GM12878 (cell line): ENCODE results near the gene DNAJC15. TPM values are rescaled to one million over a fixed set of nuclear protein-coding genes. Genes with fewer than 3 reads are reported as not detected.

Experiments
- ATAC-seq: fragments of 200-7000 bp; cut with Tn5 transposase; 3 replicates; pipeline ENCODE4 v1.9.1; 2020; ENCODE audit warnings: mild to moderate bottlenecking, moderate library complexity
- BruUV-seq: library from RNA; stranded (reverse); fragments of 400-500 nt; replicated peaks from 2 replicates; lab custom pipeline; 2021; lab: Mats Ljungman, UMichigan
- CTCF ChIA-PET: fragments of 300-600 bp; sonication (Branson Sonifier 250); formaldehyde crosslinking; extraction: SDS; loops from one replicate; lab custom pipeline; 2021; ENCODE audit warnings: inconsistent platforms; lab: Yijun Ruan, JAX
- POLR2A ChIA-PET: fragments of 350-600 bp; formaldehyde crosslinking; extraction: SDS; loops from one replicate; lab custom pipeline; 2021; ENCODE audit warnings: inconsistent platforms; lab: Charles Lee
- RAD21 ChIA-PET: fragments of 300-600 bp; sonication (Branson Sonifier 250); formaldehyde crosslinking; loops from one replicate; lab custom pipeline; 2023; ENCODE audit warnings: antibody characterized with exemption; ENCODE audit not compliant: unreplicated experiment; lab: Charles Lee
- SMC1A ChIA-PET: fragments of 300-600 bp; sonication (Branson Sonifier 250); formaldehyde crosslinking; loops from one replicate; lab custom pipeline; 2023; ENCODE audit not compliant: unreplicated experiment, uncharacterized antibody; lab: Charles Lee
- DNase-seq: peaks from one replicate; pipeline ENCODE4 v3.0.0-alpha.2; 2011; ENCODE audit warnings: low read depth, low spot score
- FAIRE-seq: peaks from 3 replicates; lab custom pipeline; 2011; peaks lifted over from hg19 to GRCh38; lab: Jason Lieb, UNC
- H2AFZ ChIP-seq: 2 replicates; pipeline ENCODE4 v1.6.0; 2011; ENCODE audit warnings: low read depth, low read length, control low read depth; ENCODE audit not compliant: control insufficient read depth
- H3K27ac ChIP-seq: 2 replicates; pipeline ENCODE4 v1.5.1; 2011; ENCODE audit warnings: control low read depth; ENCODE audit not compliant: control insufficient read depth, insufficient read depth
- H3K27me3 ChIP-seq, 2 experiments: replicated peaks in 1 of 2; 2 replicates each; pipeline versions ENCODE4 v1.6.0 to v1.6.1; 2011; ENCODE audit warnings: low read length in 1 of 2; ENCODE audit not compliant: control insufficient read depth in 2 of 2, insufficient read depth in 2 of 2
- H3K36me3 ChIP-seq, 2 experiments: 2 replicates each; pipeline ENCODE4 v1.5.1; 2011; ENCODE audit warnings: low read length in 1 of 2; ENCODE audit not compliant: control insufficient read depth in 2 of 2, insufficient read depth in 2 of 2
- H3K4me1 ChIP-seq: 2 replicates; pipeline ENCODE4 v1.6.1; 2011; ENCODE audit warnings: mild to moderate bottlenecking, low read length, moderate library complexity, mixed read lengths; ENCODE audit not compliant: control insufficient read depth, insufficient read depth
- H3K4me2 ChIP-seq: 2 replicates; pipeline ENCODE4 v1.6.0; 2011; ENCODE audit warnings: control low read depth; ENCODE audit not compliant: control insufficient read depth, insufficient read depth
- H3K4me3 ChIP-seq: fragments of 200-600 bp; sonication (generic); 2 replicates; pipeline ENCODE4 v1.5.1; 2016
- H3K79me2 ChIP-seq: 2 replicates; pipeline ENCODE4 v1.6.0; 2011; ENCODE audit warnings: low read length; ENCODE audit not compliant: control insufficient read depth, insufficient read depth
- H3K9ac ChIP-seq: 2 replicates; pipeline ENCODE4 v1.8.0; 2011; ENCODE audit warnings: low read length, control low read depth, mixed read lengths; ENCODE audit not compliant: control insufficient read depth, insufficient read depth
- H3K9me3 ChIP-seq: replicated peaks from 3 replicates; pipeline ENCODE4 v1.5.1; 2011; ENCODE audit warnings: mild to moderate bottlenecking, low read length; ENCODE audit not compliant: control insufficient read depth, insufficient read depth
- H4K20me1 ChIP-seq: 2 replicates; pipeline ENCODE4 v1.6.0; 2011; ENCODE audit not compliant: control insufficient read depth, insufficient read depth
- ASH2L ChIP-seq: fragments of 300-600, 200-600 bp; sonication (generic); IDR thresholded peaks from 2 replicates; pipeline ENCODE4 v1.6.1; 2017; ENCODE audit warnings: low read depth, mild to moderate bottlenecking, borderline replicate concordance
- KLF5 ChIP-seq: fragments of 450-650 bp; IDR thresholded peaks from 2 replicates; pipeline ENCODE4 v1.6.1; 2014; ENCODE audit warnings: mild to moderate bottlenecking; ENCODE audit not compliant: partially characterized antibody
- LARP7 ChIP-seq: fragments of 450-650 bp; IDR thresholded peaks from 2 replicates; pipeline ENCODE4 v1.6.1; 2017; ENCODE audit warnings: mild to moderate bottlenecking
- MEF2A ChIP-seq: IDR thresholded peaks from 2 replicates; pipeline ENCODE4 v1.6.1; 2011; ENCODE audit warnings: low read depth, mild to moderate bottlenecking, low read length, moderate library complexity; ENCODE audit not compliant: insufficient read depth
- NFIC ChIP-seq: IDR thresholded peaks from 2 replicates; pipeline ENCODE4 v1.6.1; 2012; ENCODE audit warnings: low read depth, mild to moderate bottlenecking, inconsistent platforms, low read length, moderate library complexity
- NFXL1 ChIP-seq: fragments of 450-650 bp; IDR thresholded peaks from 2 replicates; pipeline ENCODE4 v1.6.1; 2017; ENCODE audit warnings: antibody characterized with exemption, mild to moderate bottlenecking, borderline replicate concordance
- NR2C1 ChIP-seq: fragments of 450-650 bp; IDR thresholded peaks from 2 replicates; pipeline ENCODE4 v1.6.1; 2017; ENCODE audit warnings: antibody characterized with exemption, mild to moderate bottlenecking, moderate library complexity
- SPI1 ChIP-seq: IDR thresholded peaks from 2 replicates; pipeline ENCODE4 v1.6.1; 2011; ENCODE audit warnings: low read depth, mild to moderate bottlenecking, low read length, moderate library complexity, borderline replicate concordance; ENCODE audit not compliant: insufficient read depth
- SUPT20H ChIP-seq: IDR thresholded peaks from 2 replicates; pipeline ENCODE4 v1.6.1; 2011; ENCODE audit warnings: low read depth, mild to moderate bottlenecking, low read length, moderate library complexity, borderline replicate concordance; ENCODE audit not compliant: control insufficient read depth
- WRNIP1 ChIP-seq: IDR thresholded peaks from 2 replicates; pipeline ENCODE4 v1.6.1; 2011; ENCODE audit warnings: low read depth, low read length, improper control_type of control experiment, borderline replicate concordance
- ZSCAN29 ChIP-seq: fragments of 450-650 bp; IDR thresholded peaks from 2 replicates; pipeline ENCODE4 v1.6.1; 2017; ENCODE audit warnings: mild to moderate bottlenecking, moderate library complexity
- WGBS: methylation state at CpG from one replicate; pipeline ENCODE4 v1.1.6; 2016; ENCODE audit warnings: low lambda C conversion rate; ENCODE audit not compliant: insufficient replicate concordance, insufficient coverage; ENCODE audit errors: missing lambda C conversion rate; 5-methylcytosine and 5-hydroxymethylcytosine counted together
- in situ Hi-C: fragments of 300-500 bp; cut with MboI; formaldehyde crosslinking; loops from 9 replicates; pipeline ENCODE4 v1.14.3; 2018; ENCODE audit warnings: mixed read lengths
- intact Hi-C: fragments of 100-400 bp; cut with micrococcal nuclease; formaldehyde crosslinking; loops from one replicate; pipeline ENCODE4 v1.14.2; 2022; ENCODE audit not compliant: unreplicated experiment
- polyA plus RNA-seq, 11 experiments: library from polyadenylated mRNA; depleted of rRNA in 4 of 11; unstranded in 6 of 11; stranded (reverse) in 5 of 11; fragments of >200 nt; fragmentation: Nextera tagmentation in 4 of 11; fragmentation: Illumina TruSeq in 1 of 11; extraction: Ambion mirVana in 4 of 11; extraction: Trizol in 1 of 11; gene quantifications; 1 replicate in 1 of 11; 2 replicates in 10 of 11; pipeline versions ENCODE4 v1.2.1 to v1.2.3, GENCODE V29; 2011 to 2016; ENCODE audit warnings: inconsistent platforms in 2 of 11, missing spikeins in 2 of 11, low read depth in 1 of 11
- total RNA-seq, 4 experiments: library from RNA; depleted of rRNA in 3 of 4; stranded (reverse); fragments of >200 nt in 3 of 4; fragmentation: Illumina TruSeq in 1 of 4; extraction: Trizol in 1 of 4; gene quantifications; 2 replicates each; pipeline versions ENCODE4 v1.2.1 to v1.2.3, GENCODE V29; 2013 to 2021
- TF ChIP-seq, protein P1 (sequence below): IDR thresholded peaks from 2 replicates; pipeline ENCODE4 v1.6.1; 2012; ENCODE audit warnings: low read depth, low read length, improper control_type of control experiment
- TF ChIP-seq, protein P2 (sequence below): fragments of 450-650 bp; conservative IDR thresholded peaks from 2 replicates; pipeline ENCODE4 v1.6.1; 2017; ENCODE audit warnings: mild to moderate bottlenecking, moderate library complexity
- TF ChIP-seq, protein P3 (sequence below): fragments of 450-650 bp; IDR thresholded peaks from 2 replicates; pipeline ENCODE4 v1.6.1; 2017; ENCODE audit warnings: mild to moderate bottlenecking, low read depth, inconsistent platforms; ENCODE audit not compliant: poor library complexity, severe bottlenecking

Gene DNAJC15
- total and polyA plus RNA-seq, 10 of the 15 experiments (the other 5 are each of a cell fraction or from before 2014, with no cell fraction given): 13.1 to 104 (median 54.4) TPM

DNA sequence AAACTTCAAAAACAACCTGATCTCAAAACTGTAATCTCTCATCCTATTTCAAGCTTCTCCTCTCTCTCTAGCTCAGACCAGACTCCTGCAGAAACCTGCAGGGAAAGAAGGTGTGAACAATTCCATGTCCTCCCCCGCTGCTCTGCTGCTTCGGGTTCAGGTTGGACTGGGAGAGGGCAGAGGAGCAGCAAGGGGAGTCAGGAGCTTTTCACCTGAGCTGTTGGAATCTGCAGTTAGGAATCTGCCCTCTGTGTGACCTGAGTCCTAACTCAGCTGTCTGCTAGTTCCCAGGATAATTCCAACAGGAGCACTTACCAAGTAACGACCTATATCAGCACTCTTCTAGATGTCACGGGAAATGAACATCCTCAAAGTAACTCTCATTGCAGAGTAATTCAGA is 118.3 kb downstream of the DNAJC15 start:
- Histone ChIP-seq H3K36me3 (no peaks in the 10 kb centered on the region), H2AFZ (no peak overlapping the region), H3K9me3 (no peaks in the 10 kb centered on the region), H3K4me3 (no peak overlapping the region), H3K79me2 (no peaks in the 10 kb centered on the region), H3K27ac (no peak overlapping the region), H4K20me1 (no peaks in the 10 kb centered on the region), H3K4me1 (no peaks in the 10 kb centered on the region), H3K9ac (no peak overlapping the region), H3K27me3 (no peaks in the 10 kb centered on the region; a peak in 2 of 4 replicates), H3K4me2 (no peak overlapping the region)
- SMC1A ChIA-PET: no interaction called here
- POLR2A ChIA-PET: no interaction called here
- WGBS: 49% methylated on average over 4 of the region's 4 CpGs
- ATAC-seq (no peak), FAIRE-seq (no peak), DNase-seq (no peak)
- BruUV-seq: no TSS peak
- RAD21 ChIA-PET: no interaction called here
- intact Hi-C loops (no loop called here), in situ Hi-C loops (no loop called here)
- TF ChIP-seq NFXL1 (no peak), LARP7 (no peak), SUPT20H (no peak), NFIC (no peak), SPI1 (no peak), WRNIP1 (no peak), KLF5 (no peak)
- TF ChIP-seq, protein P1, sequence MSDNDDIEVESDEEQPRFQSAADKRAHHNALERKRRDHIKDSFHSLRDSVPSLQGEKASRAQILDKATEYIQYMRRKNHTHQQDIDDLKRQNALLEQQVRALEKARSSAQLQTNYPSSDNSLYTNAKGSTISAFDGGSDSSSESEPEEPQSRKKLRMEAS: no peak
- CTCF ChIA-PET: interaction anchor here (1.1 to 2.2 kb wide), 3 partner anchors 9 to 170 kb away, joined by 3 to 8 read pairs (median 4); no protein-coding TSS in a partner anchor

DNA sequence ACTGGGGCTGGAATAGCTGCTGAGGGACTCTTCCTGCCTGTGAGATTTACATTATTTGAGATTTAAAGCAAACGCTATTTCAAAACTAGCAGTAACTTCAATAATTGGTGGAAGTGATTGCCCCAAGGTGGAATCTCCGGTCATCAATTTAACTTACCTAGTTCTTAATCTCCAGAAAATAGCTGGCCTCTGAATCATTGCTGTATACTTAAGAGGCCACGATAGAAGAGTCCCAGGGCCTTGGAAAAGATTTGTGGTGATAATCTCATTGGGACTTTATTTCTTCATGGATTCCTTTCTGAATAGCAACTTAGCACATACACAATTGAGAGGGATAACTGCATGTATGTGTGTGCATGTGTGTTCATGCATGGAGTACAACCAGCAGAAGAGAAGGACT is 120.2 kb downstream of the DNAJC15 start:
- RAD21 ChIA-PET: no interaction called here
- no TSS peak for BruUV-seq
- TF ChIP-seq MEF2A (no peak), NFXL1 (no peak), ASH2L (no peak), NR2C1 (no peak), ZSCAN29 (no peak)
- TF ChIP-seq, protein P2, sequence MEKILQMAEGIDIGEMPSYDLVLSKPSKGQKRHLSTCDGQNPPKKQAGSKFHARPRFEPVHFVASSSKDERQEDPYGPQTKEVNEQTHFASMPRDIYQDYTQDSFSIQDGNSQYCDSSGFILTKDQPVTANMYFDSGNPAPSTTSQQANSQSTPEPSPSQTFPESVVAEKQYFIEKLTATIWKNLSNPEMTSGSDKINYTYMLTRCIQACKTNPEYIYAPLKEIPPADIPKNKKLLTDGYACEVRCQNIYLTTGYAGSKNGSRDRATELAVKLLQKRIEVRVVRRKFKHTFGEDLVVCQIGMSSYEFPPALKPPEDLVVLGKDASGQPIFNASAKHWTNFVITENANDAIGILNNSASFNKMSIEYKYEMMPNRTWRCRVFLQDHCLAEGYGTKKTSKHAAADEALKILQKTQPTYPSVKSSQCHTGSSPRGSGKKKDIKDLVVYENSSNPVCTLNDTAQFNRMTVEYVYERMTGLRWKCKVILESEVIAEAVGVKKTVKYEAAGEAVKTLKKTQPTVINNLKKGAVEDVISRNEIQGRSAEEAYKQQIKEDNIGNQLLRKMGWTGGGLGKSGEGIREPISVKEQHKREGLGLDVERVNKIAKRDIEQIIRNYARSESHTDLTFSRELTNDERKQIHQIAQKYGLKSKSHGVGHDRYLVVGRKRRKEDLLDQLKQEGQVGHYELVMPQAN: no peak
- TF ChIP-seq, protein P3, sequence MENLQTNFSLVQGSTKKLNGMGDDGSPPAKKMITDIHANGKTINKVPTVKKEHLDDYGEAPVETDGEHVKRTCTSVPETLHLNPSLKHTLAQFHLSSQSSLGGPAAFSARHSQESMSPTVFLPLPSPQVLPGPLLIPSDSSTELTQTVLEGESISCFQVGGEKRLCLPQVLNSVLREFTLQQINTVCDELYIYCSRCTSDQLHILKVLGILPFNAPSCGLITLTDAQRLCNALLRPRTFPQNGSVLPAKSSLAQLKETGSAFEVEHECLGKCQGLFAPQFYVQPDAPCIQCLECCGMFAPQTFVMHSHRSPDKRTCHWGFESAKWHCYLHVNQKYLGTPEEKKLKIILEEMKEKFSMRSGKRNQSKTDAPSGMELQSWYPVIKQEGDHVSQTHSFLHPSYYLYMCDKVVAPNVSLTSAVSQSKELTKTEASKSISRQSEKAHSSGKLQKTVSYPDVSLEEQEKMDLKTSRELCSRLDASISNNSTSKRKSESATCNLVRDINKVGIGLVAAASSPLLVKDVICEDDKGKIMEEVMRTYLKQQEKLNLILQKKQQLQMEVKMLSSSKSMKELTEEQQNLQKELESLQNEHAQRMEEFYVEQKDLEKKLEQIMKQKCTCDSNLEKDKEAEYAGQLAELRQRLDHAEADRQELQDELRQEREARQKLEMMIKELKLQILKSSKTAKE: no peak

More for the DNA sequence above, 120.2 kb downstream of the DNAJC15 start:
- 25% methylated on average over 3 of the region's 3 CpGs for WGBS
- POLR2A ChIA-PET: no interaction called here
- ATAC-seq: no peak
- SMC1A ChIA-PET: interaction anchor here (1.4 to 1.7 kb wide), 2 partner anchors 10 to 51 kb away, joined by 3 to 6 read pairs; no protein-coding TSS in a partner anchor
- intact Hi-C loops: no loop called here
- Histone ChIP-seq H3K9me3 (no peaks in the 10 kb centered on the region), H3K4me1 (no peaks in the 10 kb centered on the region), H3K36me3 (no peaks in the 10 kb centered on the region), H3K4me2 (no peak overlapping the region), H4K20me1 (no peaks in the 10 kb centered on the region), H3K9ac (no peak overlapping the region), H3K27me3 (no peaks in the 10 kb centered on the region; a peak in 2 of 4 replicates), H2AFZ (no peak overlapping the region), H3K27ac (no peak overlapping the region), H3K79me2 (no peaks in the 10 kb centered on the region), H3K4me3 (no peak overlapping the region)
- in situ Hi-C loops: no loop called here
- CTCF ChIA-PET: interaction anchor here (1.8 kb wide), 1 partner anchor 175 kb away, joined by 3 read pairs; no protein-coding TSS in a partner anchor
- DNase-seq: no peak
- no peak for FAIRE-seq
